HUDEP-2 (cell line): ENCODE data around the gene S100A4.
A peak's percentile ranks its signal among the peaks of the same experiment; 100 is the strongest.

ENCODE experiments used
- DNase-seq, 76 experiments: peaks; one replicate each; lab custom pipeline; 2025; ENCODE audit not compliant: unreplicated experiment in 76 of 76; lab: John Stamatoyannopoulos, UW

Gene S100A4

GRCh38 chr1:153515504-153516394 is 29.9 kb downstream of the S100A4 start:
- peak in 66 of 76 experiments; percentile 10 to 77 (median 49) for DNase-seq

- DNase-seq, result no peak
Measured at GRCh38 chr1:153513666-153514065, 31.9 kb downstream of the S100A4 start.

DNA sequence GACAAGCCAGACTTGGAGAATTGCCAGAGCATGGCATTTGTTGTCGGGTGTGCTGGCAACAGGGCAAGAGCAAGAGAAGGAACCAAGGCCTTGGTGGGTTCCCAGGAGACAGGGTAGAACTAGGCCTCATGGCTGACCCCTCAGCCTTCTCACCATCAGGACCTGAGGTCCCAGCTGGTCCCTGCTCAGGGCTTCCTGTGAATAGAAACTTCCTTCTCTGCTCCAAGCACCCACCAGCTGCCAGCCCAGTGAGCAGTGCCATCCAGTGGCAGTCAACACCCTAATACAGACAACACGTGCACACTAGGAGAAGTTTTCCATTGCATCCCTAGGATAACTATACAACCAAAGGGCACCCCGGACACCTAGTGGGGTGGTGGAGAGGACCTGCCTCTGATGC is 32.6 kb downstream of the S100A4 start:
- peak in 1 of 76 experiments; percentile 0 for DNase-seq

- peak in 70 of 76 experiments; percentile 29 to 88 (median 70) for DNase-seq
Measured at GRCh38 chr1:153510984-153511410, 34.6 kb downstream of the S100A4 start.

- peak in 68 of 76 experiments; percentile 17 to 84 (median 64) for DNase-seq
Measured at GRCh38 chr1:153509729-153510354, 35.8 kb downstream of the S100A4 start.

DNA sequence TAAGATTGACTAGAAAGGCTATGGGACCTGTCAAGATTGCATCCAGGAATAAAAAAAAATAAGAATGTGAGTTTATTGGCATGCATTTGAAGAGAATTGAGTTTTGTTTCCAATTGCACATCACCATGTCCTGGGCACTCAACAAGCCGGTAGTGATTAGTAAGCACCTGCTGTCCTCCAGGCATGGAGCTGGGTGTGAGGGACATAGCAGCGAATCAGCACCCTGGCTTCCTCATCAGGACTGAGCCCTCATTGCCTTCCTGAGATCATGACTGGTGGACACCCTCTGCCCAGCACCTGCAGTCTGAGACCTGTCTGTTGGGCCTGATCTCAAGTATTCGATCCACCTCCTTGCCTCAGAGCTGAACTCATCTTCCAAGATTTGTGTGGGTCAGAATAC is 36.6 kb downstream of the S100A4 start:
- DNase-seq, result no peak

- no peak for DNase-seq
Measured at GRCh38 chr1:153507926-153508583, 37.6 kb downstream of the S100A4 start.

GRCh38 chr1:153506831-153507413 is 38.7 kb downstream of the S100A4 start:
- DNase-seq, result peak in 1 of 76 experiments; percentile 10

- no peak for DNase-seq
Measured at GRCh38 chr1:153506386-153506785, 39.2 kb downstream of the S100A4 start.

- no peak for DNase-seq
Measured at GRCh38 chr1:153505576-153505975, 40.0 kb downstream of the S100A4 start.

DNA sequence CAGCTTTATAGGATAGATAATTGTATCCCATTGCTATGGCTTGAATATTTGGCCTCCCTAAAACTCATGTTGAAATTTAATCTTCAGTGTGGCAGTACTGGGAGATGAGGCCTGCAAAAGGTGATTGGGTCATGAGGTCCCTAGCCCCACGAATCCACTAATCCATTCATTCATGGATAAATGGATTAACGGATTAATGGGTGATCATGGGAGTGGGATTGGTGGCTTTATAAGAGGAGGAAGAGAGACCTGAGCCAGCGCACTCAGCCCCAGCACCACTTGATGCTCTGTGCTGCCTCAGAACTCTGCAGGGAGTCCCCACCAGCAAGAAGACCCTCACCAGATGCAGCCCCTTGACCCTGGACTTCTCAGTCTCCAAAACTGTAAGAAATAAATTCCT is 41.8 kb downstream of the S100A4 start:
- no peak for DNase-seq

DNA sequence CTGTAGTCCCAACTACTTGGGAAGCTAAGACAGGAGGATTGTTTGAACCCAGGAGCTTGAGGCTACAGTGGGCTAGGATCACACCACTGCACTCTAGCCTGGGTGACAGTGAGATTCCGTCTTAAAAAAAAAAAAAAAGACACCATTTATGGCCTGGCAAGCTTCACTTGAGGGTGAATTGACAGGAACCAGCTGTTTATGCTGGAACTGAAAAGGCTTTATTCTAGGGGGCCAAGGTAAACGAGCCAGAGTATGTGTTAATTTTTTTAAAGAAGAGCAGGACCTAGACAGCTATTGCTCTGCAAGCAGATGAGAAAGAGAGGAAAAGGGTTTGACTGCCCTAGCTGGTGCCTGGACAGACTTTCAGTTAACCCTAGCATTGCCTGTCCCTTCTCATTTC is 46.9 kb downstream of the S100A4 start:
- DNase-seq, result no peak

DNA sequence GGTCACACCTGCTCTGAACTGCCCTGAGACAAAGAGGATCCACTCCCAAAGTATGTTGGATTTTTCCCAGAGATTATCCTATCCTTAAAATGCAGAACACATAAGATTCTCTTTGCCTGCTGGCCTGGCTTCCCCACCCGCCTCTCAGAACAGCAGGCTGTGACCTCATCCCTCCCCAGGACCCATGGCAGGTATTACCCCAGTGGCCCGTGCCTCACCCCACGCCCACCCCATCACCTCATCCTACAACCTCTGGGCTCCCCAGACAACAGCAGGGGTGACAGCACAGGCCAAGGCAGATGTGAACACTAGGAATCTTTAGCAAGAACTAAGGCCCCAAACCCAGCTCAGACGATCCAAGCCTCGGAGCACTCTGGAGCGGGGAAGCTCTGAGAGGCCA is 50.1 kb downstream of the S100A4 start:
- DNase-seq, result no peak

GRCh38 chr1:153494976-153495535 is 50.5 kb downstream of the S100A4 start:
- peak in 56 of 76 experiments; percentile 5 to 72 (median 40) for DNase-seq
